ENCODE results near the gene RASA3. TPM values are rescaled to one million over a fixed set of nuclear protein-coding genes. Genes with fewer than 3 reads are reported as not detected.
"Not testable (repeated sequence)": the region's sequence is repeated elsewhere in the genome, so short reads cannot be mapped to it uniquely, and the experiment has no call there.

Gene RASA3
- total and polyA plus RNA-seq, 2 of the 4 experiments (the other 2 are of a cell fraction): 21.0 to 31.4 TPM

DNA sequence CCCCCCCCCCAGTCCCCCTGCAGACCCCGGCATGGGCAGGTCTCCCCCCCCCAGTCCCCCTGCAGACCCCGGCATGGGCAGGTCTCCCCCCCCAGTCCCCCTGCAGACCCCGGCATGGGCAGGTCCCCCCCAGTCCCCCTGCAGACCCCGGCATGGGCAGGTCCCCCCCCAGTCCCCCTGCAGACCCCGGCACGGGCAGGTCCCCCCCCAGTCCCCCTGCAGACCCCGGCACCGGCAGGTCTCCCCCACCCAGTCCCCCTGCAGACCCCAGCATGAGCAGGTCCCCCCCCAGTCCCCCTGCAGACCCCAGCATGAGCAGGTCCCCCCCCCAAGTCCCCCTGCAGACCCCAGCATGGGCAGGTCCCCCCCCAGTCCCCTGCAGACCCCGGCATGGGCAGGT, 703 bp upstream of the RASA3 start:
- H3K4me2 ChIP-seq (ENCODE audit: low read depth, low read length); H3K23ac ChIP-seq (ENCODE audit: low read depth, low read length); H3K36me3 ChIP-seq (ENCODE audit: control insufficient read depth, insufficient read depth, low read length); H2BK15ac ChIP-seq (ENCODE audit: low read depth, low read length); H2AK5ac ChIP-seq (ENCODE audit: low read depth, low read length); H2BK5ac ChIP-seq (ENCODE audit: low read depth, low read length, poor library complexity, severe bottlenecking); H3K56ac ChIP-seq (ENCODE audit: extremely low read depth, insufficient read depth, low read length); CTCF ChIA-PET; H4K5ac ChIP-seq (ENCODE audit: low read depth, low read length); H3K9me3 ChIP-seq (ENCODE audit: control insufficient read depth, insufficient read depth, low read length); H3K4me3 ChIP-seq (ENCODE audit: insufficient read depth, low read depth, low read length); POLR2A ChIA-PET (ENCODE audit: unreplicated experiment); dilution Hi-C loops (cut with HindIII; ENCODE audit: low sequenced_read_pairs, unreplicated experiment); H4K8ac ChIP-seq (ENCODE audit: low read depth in 2 of 2, low read length in 2 of 2); H3K27ac ChIP-seq (ENCODE audit: insufficient read depth, low read length); ATAC-seq (ENCODE audit: low read depth); H3K4ac ChIP-seq (ENCODE audit: low read depth, low read length); H3K14ac ChIP-seq (replicated peaks; ENCODE audit: low read depth, low read length); H3K9ac ChIP-seq (ENCODE audit: low read depth, low read length); BruUV-seq (replicated peaks); H3K27me3 ChIP-seq (ENCODE audit: control insufficient read depth, insufficient read depth, low read length); DNase-seq; H4K91ac ChIP-seq (ENCODE audit: insufficient read depth, low read depth, low read length); H2BK20ac ChIP-seq (ENCODE audit: low read depth, low read length); H3K9me1 ChIP-seq (ENCODE audit: insufficient read depth, low read length); H2BK120ac ChIP-seq (ENCODE audit: low read depth, low read length); H2AK9ac ChIP-seq (replicated peaks; ENCODE audit: low read depth, low read length, poor library complexity); H3K18ac ChIP-seq (ENCODE audit: low read depth, low read length); H2AFZ ChIP-seq (replicated peaks; ENCODE audit: low read length, poor library complexity): not testable (repeated sequence)
- in situ Hi-C loops (cut with MboI; ENCODE audit: low sequenced_read_pairs) (loop anchor here (5.0 kb wide), 1 partner anchor 66 kb away; no protein-coding TSS in a partner anchor), intact Hi-C loops (cut with micrococcal nuclease) (loop anchor here (2.0 kb wide), 1 partner anchor 98 kb away; no protein-coding TSS in a partner anchor)
- peaks cover 3 to 28% of the 10 kb centered on the region in 2 experiments for H3K79me1 ChIP-seq (ENCODE audit: low read depth in 1 of 2, low read length in 2 of 2)
- H4K20me1 ChIP-seq (ENCODE audit: insufficient read depth, low read length): peaks cover 37% of the 10 kb centered on the region
- peaks cover 16% of the 10 kb centered on the region for H3K4me1 ChIP-seq (ENCODE audit: control insufficient read depth, insufficient read depth, low read length)
- no CpG with 5 or more reads among the region's 9 CpGs for WGBS, 2 experiments (ENCODE audit: extremely low coverage in 2 of 2, insufficient read length in 1 of 2)

Data from IMR-90 (cell line).